Adrenal gland (tissue), 5 donors: ENCODE data around the gene PRTFDC1.

Experiments used
- POLR2A ChIP-seq, 2 donors: fragments of 450-650 bp; IDR thresholded peaks; one replicate each; pipeline ENCODE4 v1.6.1; 2017; ENCODE audit warnings: antibody characterized with exemption in 2 of 2, mild to moderate bottlenecking in 2 of 2, moderate library complexity in 1 of 2
- TF ChIP-seq, protein P1 (sequence below), 6 experiments: fragments of 450-650 bp in 4 of 6; fragments of 200-600 bp in 2 of 6; sonication (generic) in 1 of 6; IDR thresholded peaks; 1 replicate in 5 of 6; 2 replicates in 1 of 6; pipeline versions ENCODE4 v1.5.1 to v1.8.0; 2016 to 2021; ENCODE audit warnings: antibody characterized with exemption in 6 of 6, mild to moderate bottlenecking in 2 of 6, moderate library complexity in 1 of 6
- donor health status: DM: no; HTN: no; CAD: no.

DNA sequence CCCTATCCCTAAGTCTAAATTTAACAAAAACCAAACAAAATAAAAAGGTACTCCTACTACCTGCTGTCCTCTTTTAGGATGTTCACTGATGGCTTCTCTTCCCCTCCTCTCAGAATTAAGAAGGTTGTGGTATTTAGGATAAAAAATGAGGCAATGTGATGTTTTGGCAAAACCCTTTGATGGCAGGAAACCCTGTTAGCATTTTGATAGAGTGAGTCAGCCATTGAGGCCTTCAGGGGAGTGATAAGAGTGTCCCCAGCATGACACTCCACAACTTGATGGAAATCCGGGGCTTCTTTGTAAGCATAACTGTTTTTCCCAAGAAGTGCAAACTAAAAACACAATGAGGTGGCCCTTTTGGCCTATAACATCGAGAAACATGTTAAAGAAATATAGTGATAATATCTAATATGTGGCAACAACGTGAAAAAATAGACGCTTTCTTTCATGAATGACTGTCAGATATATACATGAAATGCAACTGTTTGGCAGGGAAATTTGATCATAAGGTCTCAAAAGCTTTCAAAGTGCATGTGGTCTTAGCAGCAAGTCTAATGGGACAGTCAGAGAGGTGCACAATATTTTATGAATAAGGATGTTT, 55.0 kb downstream of the PRTFDC1 start:
- TF ChIP-seq POLR2A (IDR thresholded peaks at IDR 0.05) = no peak
- TF ChIP-seq, protein P1, sequence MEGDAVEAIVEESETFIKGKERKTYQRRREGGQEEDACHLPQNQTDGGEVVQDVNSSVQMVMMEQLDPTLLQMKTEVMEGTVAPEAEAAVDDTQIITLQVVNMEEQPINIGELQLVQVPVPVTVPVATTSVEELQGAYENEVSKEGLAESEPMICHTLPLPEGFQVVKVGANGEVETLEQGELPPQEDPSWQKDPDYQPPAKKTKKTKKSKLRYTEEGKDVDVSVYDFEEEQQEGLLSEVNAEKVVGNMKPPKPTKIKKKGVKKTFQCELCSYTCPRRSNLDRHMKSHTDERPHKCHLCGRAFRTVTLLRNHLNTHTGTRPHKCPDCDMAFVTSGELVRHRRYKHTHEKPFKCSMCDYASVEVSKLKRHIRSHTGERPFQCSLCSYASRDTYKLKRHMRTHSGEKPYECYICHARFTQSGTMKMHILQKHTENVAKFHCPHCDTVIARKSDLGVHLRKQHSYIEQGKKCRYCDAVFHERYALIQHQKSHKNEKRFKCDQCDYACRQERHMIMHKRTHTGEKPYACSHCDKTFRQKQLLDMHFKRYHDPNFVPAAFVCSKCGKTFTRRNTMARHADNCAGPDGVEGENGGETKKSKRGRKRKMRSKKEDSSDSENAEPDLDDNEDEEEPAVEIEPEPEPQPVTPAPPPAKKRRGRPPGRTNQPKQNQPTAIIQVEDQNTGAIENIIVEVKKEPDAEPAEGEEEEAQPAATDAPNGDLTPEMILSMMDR (IDR thresholded peaks at IDR 0.05) = no peak
